Measurements from ENCODE around the gene ASPG.
A peak's percentile ranks its signal among the peaks of the same experiment; 100 is the strongest.

The ASPG gene

GRCh38 chr14:104085032-104085888 lies at the start of gene ASPG:
TSS of gene ASPG (plus strand) at chr14:104085700. CDS start at chr14:104085771, 71 bp downstream.
- DNase-seq: peak; percentile 39
- CTCF ChIA-PET: interaction anchor here (1.9 kb wide), 1 partner anchor 9 kb away, joined by 9 read pairs; no protein-coding TSS in a partner anchor
- peaks cover 43% of the 10 kb centered on the region for H3K27me3 Mint-ChIP-seq
- H3K4me1 Mint-ChIP-seq: peaks cover 3% of the 10 kb centered on the region
- H3K27ac Mint-ChIP-seq: no peak within 1 kb of the TSS
- H3K4me3 Mint-ChIP-seq: no peak within 1 kb of the TSS
- no peaks in the 10 kb centered on the region for H3K36me3 Mint-ChIP-seq
- H3K9me3 Mint-ChIP-seq: no peaks in the 10 kb centered on the region

DNA sequence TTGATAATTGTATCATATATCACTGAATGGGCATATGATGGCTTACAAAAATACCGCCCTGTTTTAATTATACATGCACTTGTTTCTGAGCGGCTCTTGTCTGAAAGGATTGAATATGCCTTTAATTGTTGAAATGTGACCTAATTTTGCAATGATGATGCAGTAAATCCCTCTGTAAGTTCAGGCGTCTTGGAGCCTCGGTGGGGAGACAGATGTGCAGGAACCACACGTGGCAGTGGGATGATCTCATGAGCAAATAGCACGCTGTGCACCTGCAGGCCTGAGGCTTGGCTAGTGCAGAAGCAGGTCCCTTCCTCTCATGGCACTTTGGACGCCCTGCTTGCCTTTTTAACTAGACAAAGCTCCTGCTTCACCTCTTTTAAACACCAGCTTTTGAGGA lies 49.3 kb upstream of the ASPG start:
- Mint-ChIP-seq H3K36me3 (no peaks in the 10 kb centered on the region), H3K27ac (no peak overlapping the region), H3K4me3 (no peak overlapping the region), H3K27me3 (peaks cover 33% of the 10 kb centered on the region), H3K9me3 (no peaks in the 10 kb centered on the region), H3K4me1 (no peaks in the 10 kb centered on the region)
- CTCF ChIA-PET: no interaction called here
- DNase-seq: no peak

DNA sequence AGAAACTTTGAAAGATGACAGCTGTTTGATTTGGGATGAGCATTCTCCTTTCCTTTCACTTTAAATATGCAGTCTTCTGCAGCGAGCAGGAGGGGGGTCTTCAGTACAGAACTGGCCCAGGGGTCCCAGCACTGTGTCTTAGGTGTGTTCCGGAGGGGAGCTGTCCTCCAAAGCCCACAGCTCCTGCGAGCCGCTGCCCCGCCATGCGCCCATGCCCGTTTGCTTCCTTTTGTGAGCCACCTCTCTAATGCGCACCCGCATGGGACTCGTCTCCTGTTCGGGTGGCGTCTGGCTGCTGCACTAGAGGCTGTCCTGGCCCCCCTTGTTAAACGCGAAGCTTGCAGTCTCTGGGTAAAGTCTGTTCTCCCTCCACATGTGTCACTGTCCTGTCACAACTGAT lies 48.4 kb upstream of the ASPG start:
- CTCF ChIA-PET: no interaction called here
- Mint-ChIP-seq H3K4me3 (no peak overlapping the region), H3K36me3 (no peaks in the 10 kb centered on the region), H3K27me3 (peaks cover 33% of the 10 kb centered on the region), H3K27ac (no peak overlapping the region), H3K4me1 (no peaks in the 10 kb centered on the region), H3K9me3 (no peaks in the 10 kb centered on the region)
- DNase-seq: no peak

DNA sequence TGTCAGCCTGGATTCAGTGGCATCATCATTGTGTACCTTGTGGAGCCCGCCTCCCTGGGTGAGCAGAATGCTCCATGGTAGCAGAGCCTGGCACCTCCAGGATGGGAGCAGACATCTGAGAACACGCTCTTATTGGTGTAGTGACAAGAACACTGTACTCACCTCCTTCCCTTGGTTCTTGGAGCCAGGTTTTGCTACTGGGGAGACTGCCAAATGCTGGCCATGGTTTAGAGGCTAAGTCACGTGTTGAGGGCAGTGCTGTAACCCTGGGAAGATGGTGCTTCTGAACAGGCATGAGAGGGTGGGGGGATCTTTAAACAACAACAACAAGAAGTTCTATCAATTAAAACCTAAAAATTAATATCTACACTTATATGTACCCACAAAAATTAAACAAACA lies 47.6 kb upstream of the ASPG start:
- no peak overlapping the region for H3K4me3 Mint-ChIP-seq
- peaks cover 33% of the 10 kb centered on the region for H3K27me3 Mint-ChIP-seq
- no peaks in the 10 kb centered on the region for H3K9me3 Mint-ChIP-seq
- no peaks in the 10 kb centered on the region for H3K4me1 Mint-ChIP-seq
- CTCF ChIA-PET: no interaction called here
- DNase-seq: no peak
- no peaks in the 10 kb centered on the region for H3K36me3 Mint-ChIP-seq
- no peak overlapping the region for H3K27ac Mint-ChIP-seq

DNA sequence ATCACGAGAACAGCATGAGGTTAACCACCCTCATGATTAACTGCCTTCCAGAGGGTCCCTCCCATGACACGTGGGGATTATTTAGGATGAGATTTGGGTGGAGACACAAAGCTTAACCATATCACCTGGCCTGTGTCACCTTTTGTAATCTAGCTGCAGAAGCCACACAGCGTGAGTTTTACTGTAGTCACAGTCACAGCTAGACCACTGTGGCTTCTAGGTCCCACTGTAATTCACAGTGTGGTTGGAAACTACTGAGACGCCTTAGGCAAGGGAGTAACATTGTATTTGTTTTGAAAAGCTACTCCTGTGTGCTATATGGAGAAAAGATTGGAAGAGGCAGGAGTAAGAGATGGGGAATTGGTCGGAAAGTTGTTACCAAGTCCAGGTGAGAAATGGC lies 46.3 kb upstream of the ASPG start:
- CTCF ChIA-PET: interaction anchor here (0.7 kb wide), 1 partner anchor 10 kb away, joined by 3 read pairs; no protein-coding TSS in a partner anchor
- DNase-seq: no peak
- H3K27ac Mint-ChIP-seq: no peak overlapping the region
- H3K4me1 Mint-ChIP-seq: no peaks in the 10 kb centered on the region
- no peaks in the 10 kb centered on the region for H3K9me3 Mint-ChIP-seq
- no peak overlapping the region for H3K4me3 Mint-ChIP-seq
- H3K27me3 Mint-ChIP-seq: peaks cover 29% of the 10 kb centered on the region
- H3K36me3 Mint-ChIP-seq: no peaks in the 10 kb centered on the region

DNA sequence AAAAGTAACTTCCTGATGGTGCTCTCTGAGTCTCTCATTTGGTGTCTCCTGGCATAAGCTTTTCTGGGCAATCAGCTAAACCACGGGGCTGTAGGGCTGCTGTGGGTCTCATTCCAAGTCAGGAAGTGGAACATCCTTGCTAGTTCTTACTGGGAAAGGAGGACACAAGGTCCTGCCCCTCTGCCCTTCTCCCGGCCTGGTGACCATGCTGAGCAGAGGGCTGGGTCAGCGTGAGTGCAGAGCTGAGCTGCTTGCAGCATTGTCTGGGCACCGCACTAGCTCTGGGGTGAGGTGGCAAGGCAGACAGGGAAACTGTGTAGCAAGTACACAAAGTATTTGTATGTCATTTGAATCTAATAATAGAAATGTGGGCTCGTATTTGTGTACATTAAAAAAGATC lies 45.0 kb upstream of the ASPG start:
- no peaks in the 10 kb centered on the region for H3K36me3 Mint-ChIP-seq
- CTCF ChIA-PET: no interaction called here
- no peak overlapping the region for H3K4me3 Mint-ChIP-seq
- no peaks in the 10 kb centered on the region for H3K9me3 Mint-ChIP-seq
- DNase-seq: no peak
- H3K4me1 Mint-ChIP-seq: no peaks in the 10 kb centered on the region
- peaks cover 26% of the 10 kb centered on the region for H3K27me3 Mint-ChIP-seq
- H3K27ac Mint-ChIP-seq: no peak overlapping the region

- Mint-ChIP-seq H3K27ac (no peak overlapping the region), H3K4me3 (no peak overlapping the region), H3K27me3 (peaks cover 24% of the 10 kb centered on the region), H3K9me3 (no peaks in the 10 kb centered on the region), H3K36me3 (no peaks in the 10 kb centered on the region), H3K4me1 (no peaks in the 10 kb centered on the region)
- DNase-seq: no peak
- CTCF ChIA-PET: no interaction called here
Observed at GRCh38 chr14:104041430-104042104, 43.9 kb upstream of the ASPG start.

- DNase-seq: no peak
- Mint-ChIP-seq H3K9me3 (no peaks in the 10 kb centered on the region), H3K27me3 (peaks cover 18% of the 10 kb centered on the region), H3K4me1 (no peaks in the 10 kb centered on the region), H3K36me3 (no peaks in the 10 kb centered on the region), H3K4me3 (no peak overlapping the region), H3K27ac (no peak overlapping the region)
- CTCF ChIA-PET: no interaction called here
Observed at GRCh38 chr14:104044016-104044415, 41.5 kb upstream of the ASPG start.

DNA sequence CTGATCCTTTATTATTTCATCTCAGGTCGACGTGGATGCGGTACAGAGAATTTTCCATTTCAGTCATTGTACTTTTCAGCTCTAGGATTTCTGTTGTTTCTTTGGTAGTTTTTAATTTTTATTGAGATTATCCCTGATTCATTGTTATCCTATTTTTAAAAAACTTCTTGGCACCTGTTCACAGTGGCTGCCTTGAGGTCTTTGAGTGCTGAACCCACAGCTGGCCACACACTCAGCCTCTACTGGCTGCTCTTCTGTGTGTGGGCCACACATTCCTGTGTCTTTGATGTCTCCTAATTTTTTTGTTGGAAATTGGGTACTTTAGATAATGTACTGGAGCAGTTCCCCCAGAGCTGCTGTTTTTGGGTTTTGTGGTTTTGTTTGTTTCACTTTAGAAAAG lies 37.7 kb upstream of the ASPG start:
- no peaks in the 10 kb centered on the region for H3K4me1 Mint-ChIP-seq
- CTCF ChIA-PET: interaction anchor here (1.6 kb wide), 1 partner anchor 30 kb away, joined by 6 read pairs; no protein-coding TSS in a partner anchor
- no peak overlapping the region for H3K4me3 Mint-ChIP-seq
- peaks cover 17% of the 10 kb centered on the region for H3K27me3 Mint-ChIP-seq
- H3K36me3 Mint-ChIP-seq: no peaks in the 10 kb centered on the region
- no peaks in the 10 kb centered on the region for H3K9me3 Mint-ChIP-seq
- H3K27ac Mint-ChIP-seq: no peak overlapping the region
- DNase-seq: no peak

GRCh38 chr14:104048758-104049507 lies 36.6 kb upstream of the ASPG start:
- Mint-ChIP-seq H3K4me1 (no peaks in the 10 kb centered on the region), H3K4me3 (no peak overlapping the region), H3K9me3 (no peaks in the 10 kb centered on the region), H3K27me3 (peaks cover 15% of the 10 kb centered on the region), H3K36me3 (no peaks in the 10 kb centered on the region), H3K27ac (no peak overlapping the region)
- CTCF ChIA-PET: interaction anchor here (1.2 kb wide), 1 partner anchor 10 kb away, joined by 3 read pairs; no protein-coding TSS in a partner anchor
- no peak for DNase-seq

- Mint-ChIP-seq H3K9me3 (no peaks in the 10 kb centered on the region), H3K27me3 (peaks cover 21% of the 10 kb centered on the region), H3K36me3 (no peaks in the 10 kb centered on the region), H3K4me1 (no peaks in the 10 kb centered on the region), H3K27ac (no peak overlapping the region), H3K4me3 (no peak overlapping the region)
- CTCF ChIA-PET: interaction anchor here (1.1 to 1.2 kb wide), 2 partner anchors 11 to 28 kb away, joined by 3 read pairs; no protein-coding TSS in a partner anchor
- no peak for DNase-seq
Observed at GRCh38 chr14:104049576-104050240, 35.8 kb upstream of the ASPG start.

GRCh38 chr14:104051092-104051813 lies 34.2 kb upstream of the ASPG start:
- no peak overlapping the region for H3K27ac Mint-ChIP-seq
- H3K36me3 Mint-ChIP-seq: no peaks in the 10 kb centered on the region
- H3K4me3 Mint-ChIP-seq: no peak overlapping the region
- no peak for DNase-seq
- H3K27me3 Mint-ChIP-seq: peaks cover 24% of the 10 kb centered on the region
- H3K9me3 Mint-ChIP-seq: no peaks in the 10 kb centered on the region
- H3K4me1 Mint-ChIP-seq: no peaks in the 10 kb centered on the region
- CTCF ChIA-PET: interaction anchor here (1.1 kb wide), 1 partner anchor 27 kb away, joined by 3 read pairs; no protein-coding TSS in a partner anchor

- H3K4me1 Mint-ChIP-seq: no peaks in the 10 kb centered on the region
- no peaks in the 10 kb centered on the region for H3K36me3 Mint-ChIP-seq
- no peaks in the 10 kb centered on the region for H3K9me3 Mint-ChIP-seq
- DNase-seq: no peak
- H3K27ac Mint-ChIP-seq: no peak overlapping the region
- H3K4me3 Mint-ChIP-seq: no peak overlapping the region
- peaks cover 24% of the 10 kb centered on the region for H3K27me3 Mint-ChIP-seq
- CTCF ChIA-PET: no interaction called here
Observed at GRCh38 chr14:104054222-104054905, 31.1 kb upstream of the ASPG start.
